Umbilical cord (tissue), 2 donors: ENCODE data around the gene AMT. TPM values are rescaled to one million over a fixed set of nuclear protein-coding genes. Genes with fewer than 3 reads are reported as not detected.
A peak's percentile ranks its signal among the peaks of the same experiment; 100 is the strongest.

Source experiments
- DNase-seq: peaks from one replicate; pipeline ENCODE4 v3.0.0-alpha.2; 2015; ENCODE audit warnings: low spot score
- total RNA-seq: library from RNA; depleted of rRNA; stranded (reverse); fragments of >200 nt; gene quantifications from one replicate; pipeline ENCODE4 v1.2.3, GENCODE V29; 2014; ENCODE audit warnings: low replicate concordance; ENCODE audit not compliant: insufficient read depth

The AMT gene
- total RNA-seq, 1 donor from 2014 or later = 13.5 TPM

DNA sequence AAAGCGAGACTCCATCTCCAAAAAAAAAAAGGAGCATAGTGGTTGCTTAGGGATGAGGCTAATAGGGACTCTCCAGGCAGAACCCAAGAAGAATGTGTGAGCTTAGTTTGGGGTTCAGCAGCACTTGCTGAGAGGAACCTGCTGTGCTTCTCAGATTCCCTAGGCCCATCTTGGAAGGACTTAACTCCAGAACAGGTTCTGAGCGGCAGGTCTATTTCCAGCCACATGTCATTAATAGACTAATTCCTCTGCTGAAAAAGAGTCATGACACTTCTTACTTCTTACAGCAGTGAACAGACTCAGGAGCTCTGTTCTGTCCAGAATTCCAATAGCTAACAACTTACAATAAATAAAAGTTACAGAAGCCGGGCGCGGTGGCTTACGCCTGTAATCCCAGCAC, 33.0 kb downstream of the AMT start:
- DNase-seq = no peak

DNA sequence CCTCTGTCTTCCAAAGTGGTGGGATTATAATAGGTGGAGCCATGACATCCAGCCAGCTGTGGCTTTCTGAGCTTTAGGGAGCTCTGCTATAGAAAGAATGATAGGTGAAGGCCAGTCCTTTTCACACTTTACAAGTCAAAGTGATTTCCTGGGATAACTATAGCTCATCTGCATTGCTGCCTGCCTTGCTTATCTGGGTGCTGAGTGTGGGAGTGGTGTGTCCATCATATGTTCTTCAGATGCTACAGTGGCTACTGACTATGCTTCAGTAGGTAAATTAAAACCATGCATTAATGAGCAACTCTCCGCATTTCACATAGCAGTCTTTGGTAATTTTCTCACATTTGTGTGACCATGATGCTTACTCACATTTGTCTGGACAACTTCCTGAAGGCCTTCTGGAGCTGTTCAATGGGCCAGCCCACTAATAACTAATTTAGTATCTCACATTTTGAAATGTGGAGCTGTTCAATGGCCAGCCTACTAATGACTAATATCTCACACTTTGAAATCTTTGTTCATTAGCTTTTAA, 33.9 kb downstream of the AMT start:
- DNase-seq = no peak

DNA sequence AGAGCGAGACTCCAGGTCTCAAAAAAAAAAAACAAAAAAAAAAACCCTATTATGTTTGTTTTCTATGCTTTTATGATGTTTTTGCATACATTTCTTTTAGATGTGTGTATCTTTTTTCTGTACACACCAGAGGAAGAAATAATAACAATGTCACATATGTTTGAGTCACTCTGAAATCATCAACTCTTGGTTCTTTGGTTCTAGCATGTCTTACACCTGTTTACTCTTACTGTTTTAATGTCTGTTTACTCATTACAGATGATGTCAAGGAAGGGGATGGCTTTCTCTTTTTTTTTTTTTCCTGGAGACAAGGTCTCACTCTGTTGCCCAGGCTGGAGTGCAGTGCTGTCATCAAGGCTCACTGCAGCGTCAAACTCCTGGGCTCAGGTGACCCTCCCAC, 34.6 kb downstream of the AMT start:
- DNase-seq = no peak

DNA sequence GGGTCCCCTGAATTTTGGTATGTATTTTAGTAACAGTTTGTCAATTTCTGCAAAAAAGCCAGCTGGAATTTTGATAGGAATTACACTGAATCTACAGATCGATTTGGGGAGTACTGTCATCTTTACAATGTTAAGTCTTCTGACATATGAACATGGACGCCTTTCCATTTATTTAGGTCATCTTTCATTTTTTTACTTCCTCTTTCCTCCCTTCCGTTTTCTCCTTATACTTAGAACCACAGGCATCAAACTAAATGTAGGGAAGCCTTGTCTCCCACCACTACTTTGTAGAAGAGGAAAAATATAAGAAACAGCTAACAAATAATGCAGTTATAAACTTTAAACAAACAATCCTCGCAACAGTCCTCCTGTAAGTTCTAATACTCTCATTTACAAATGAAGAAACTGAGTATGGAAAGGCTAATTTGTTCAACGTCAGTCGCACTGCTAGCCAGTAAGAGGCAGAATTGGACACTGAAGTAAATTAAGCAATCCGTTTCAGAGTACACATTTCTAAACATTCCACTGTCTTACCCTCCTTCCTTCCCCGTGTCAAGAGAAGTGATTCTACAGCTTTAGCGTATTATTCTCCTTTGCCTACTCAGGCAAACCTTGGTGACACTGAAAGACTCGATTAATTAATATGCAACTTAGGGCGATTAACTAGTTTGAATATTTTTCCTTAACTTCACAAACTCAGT, 36.1 kb downstream of the AMT start:
- no peak for DNase-seq

DNA sequence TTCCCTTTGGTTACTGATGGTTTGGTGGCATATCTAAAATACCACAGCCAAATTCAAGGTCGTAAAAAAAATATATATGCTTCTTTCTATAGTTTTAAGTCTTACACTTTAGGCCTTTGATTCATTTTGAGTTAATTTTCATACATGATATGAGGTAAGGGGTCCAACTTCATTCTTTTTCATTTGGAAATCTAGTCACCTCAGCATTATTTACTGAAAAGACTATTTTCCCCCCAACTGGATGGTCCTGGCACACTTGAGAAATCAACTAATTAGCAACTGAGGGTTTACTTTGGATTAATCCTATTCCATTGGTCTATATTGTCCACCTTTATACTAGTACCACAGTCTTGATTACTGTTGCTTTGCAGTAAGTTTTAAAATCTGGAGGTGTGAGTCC, 36.7 kb downstream of the AMT start:
- no peak for DNase-seq

DNA sequence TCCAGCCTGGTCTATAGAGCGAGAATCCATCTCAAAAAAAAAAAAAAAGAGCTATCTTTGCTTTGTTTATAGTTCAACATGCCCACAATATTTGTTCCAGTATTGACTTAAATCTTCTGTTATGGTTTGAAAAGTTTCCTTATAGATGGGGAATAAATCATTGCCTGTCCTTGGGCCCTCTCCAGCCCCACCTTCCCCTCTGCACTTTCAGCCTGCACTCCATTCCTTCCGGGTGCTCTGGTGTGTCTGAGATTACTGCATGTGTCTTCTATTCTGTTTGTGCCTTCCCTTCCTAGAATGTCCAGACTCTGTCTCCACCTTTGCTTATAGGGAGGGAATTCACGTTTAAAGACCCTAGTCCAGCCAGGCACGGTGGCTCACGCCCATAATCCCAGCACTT, 38.9 kb downstream of the AMT start:
- no peak for DNase-seq

DNA sequence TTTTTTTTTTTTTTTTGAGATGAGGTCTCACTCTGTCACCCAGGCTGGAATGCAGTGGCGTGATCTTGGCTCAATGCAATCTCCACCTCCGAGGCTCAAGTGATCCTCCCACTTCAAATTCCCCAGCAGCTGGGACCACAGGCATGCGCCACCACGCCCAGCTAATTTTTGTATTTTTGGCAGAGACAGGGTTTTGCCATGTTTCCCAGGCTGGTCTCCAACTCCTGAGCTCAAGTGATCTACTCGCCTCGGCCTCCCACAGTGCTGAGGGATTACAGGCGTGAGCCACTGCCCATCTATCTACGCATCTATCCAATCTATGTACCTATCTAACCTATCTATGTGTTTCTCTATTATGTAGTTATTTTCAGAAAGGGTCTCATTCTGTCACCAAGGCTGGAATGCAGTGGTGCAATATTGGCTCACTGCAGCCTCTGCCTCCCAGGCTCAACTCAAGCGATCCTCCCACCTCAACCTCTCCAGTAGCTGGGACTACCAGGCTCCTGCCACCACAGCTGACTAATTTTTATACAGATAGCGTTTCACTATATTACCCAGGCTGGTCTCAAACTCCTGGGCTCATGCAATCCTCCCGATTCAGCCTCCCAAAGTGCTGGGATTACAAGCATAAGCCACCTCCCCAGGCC, 43.9 kb downstream of the AMT start:
- peak; percentile 16 for DNase-seq

DNA sequence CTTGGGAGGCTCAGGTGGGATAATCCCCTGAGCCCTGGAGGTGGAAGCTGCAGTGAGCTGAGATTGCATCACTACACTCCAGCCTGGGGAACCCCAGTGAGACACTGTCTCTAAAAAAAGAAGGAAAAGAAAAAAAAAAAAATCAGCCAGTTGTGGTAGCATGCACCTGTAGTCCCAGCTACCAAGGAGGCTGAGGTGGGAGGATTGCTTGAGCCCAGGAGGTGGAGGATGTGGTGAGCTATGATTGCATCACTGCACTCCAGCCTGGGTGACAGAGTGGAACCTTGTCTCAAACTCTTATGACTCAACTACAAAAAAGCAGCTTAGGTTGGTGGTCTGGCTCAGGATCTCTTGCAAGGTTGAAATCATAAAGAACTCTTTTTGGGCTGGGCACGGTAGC, 44.8 kb downstream of the AMT start:
- no peak for DNase-seq

DNA sequence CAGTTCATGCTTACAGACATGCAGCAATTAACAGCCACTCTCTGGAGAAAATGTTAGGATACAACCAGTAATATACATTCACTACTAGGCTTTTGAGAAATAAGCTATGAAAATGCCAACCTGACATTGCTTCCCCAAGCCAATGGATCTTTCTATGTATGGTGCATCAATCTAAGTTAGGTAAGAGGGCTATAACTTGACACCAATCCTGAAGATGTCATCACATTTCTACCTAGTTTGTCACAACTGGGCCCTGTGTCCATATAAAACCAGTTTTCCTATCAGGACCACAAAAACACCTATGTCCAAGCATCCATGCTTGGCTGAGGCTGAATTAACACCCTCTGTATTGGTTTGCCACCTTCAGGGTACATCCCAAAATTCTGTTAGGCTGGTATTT, 50.3 kb downstream of the AMT start:
- DNase-seq = no peak

DNA sequence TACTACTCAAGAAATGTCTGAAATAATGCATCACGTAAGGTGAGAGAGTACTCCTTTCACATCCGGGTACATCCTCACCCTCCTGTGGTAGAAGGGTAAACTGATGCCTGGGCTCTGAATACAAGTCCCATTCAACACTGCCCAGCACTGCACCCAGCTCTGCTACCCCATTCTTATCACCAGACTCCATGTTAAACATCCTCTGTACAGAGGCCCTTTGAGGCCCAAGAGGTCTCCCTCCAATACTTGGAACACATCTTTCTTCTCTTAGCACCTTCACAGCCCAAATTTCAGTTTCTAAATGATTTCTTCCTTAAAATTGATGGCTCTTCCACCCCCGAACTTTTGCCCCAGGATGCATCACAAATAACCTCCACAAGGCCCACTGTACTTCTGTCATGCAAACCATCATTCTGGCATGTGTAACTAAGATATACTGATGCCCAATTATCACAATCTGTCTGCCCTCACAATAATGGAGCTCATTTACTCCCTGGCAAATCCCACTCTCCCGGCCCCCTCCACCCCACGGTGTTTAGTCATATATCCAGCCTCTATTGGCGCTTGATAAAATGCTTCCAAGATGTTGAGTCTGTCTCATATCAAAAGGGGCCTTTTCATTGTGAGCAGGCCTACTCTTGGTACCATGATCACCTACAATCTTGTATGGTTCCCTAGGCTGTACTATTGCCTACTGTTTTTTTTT, 51.5 kb downstream of the AMT start:
- no peak for DNase-seq

Other genes with a start within 250 kb of the AMT start
- 0.72 TPM for gene C3orf62, start 145.2 kb downstream of the AMT start, total RNA-seq
- gene USP4, start 82.4 kb downstream of the AMT start, total RNA-seq = 14.4 TPM
- gene GPX1, start 64.1 kb downstream of the AMT start, total RNA-seq = 94.6 TPM
- gene RHOA, start 10.5 kb downstream of the AMT start, total RNA-seq = 351 TPM
- gene TCTA, start 10.1 kb downstream of the AMT start, total RNA-seq = 10.1 TPM
- gene NICN1, start 6.9 kb upstream of the AMT start, total RNA-seq = 10.6 TPM
- 23.6 TPM for gene DAG1, start 47.8 kb upstream of the AMT start, total RNA-seq
- gene BSN, start 132.0 kb upstream of the AMT start, total RNA-seq = 0.96 TPM